Activated CD4-positive, alpha-beta T cell treated with anti-CD3 and anti-CD28 coated beads, Interleukin-2, amount 10 ng/mL, durations not matched to agents 7 days and 5 days (primary cell): ENCODE data around the gene MYOT. TPM values are rescaled to one million over a fixed set of nuclear protein-coding genes. Genes with fewer than 3 reads are reported as not detected.
A peak's percentile ranks its signal among the peaks of the same experiment; 100 is the strongest.
"Not testable (repeated sequence)": the region's sequence is repeated elsewhere in the genome, so short reads cannot be mapped to it uniquely, and the experiment has no call there.

Experiments
- CTCF ChIA-PET: fragments of 350-600 bp; sonication (Branson Sonifier 250); formaldehyde crosslinking; loops from one replicate; lab custom pipeline; 2021; ENCODE audit warnings: antibody characterized with exemption; lab: Charles Lee
- POLR2A ChIA-PET: fragments of 350-600 bp; sonication (Branson Sonifier 250); formaldehyde crosslinking; loops from one replicate; lab custom pipeline; 2021; ENCODE audit warnings: antibody characterized with exemption; lab: Charles Lee
- DNase-seq: peaks from one replicate; pipeline ENCODE4 v3.0.0-alpha.2; 2020
- H3K27ac Mint-ChIP-seq: one replicate; pipeline ENCODE4 v1.8.0; 2021; ENCODE audit warnings: mild to moderate bottlenecking, moderate library complexity, mixed read lengths
- H3K27me3 Mint-ChIP-seq: one replicate; pipeline ENCODE4 v1.8.0; 2021; ENCODE audit warnings: mixed read lengths
- H3K36me3 Mint-ChIP-seq: one replicate; pipeline ENCODE4 v1.8.0; 2021; ENCODE audit warnings: low read depth, mixed read lengths
- H3K4me1 Mint-ChIP-seq: one replicate; pipeline ENCODE4 v1.8.0; 2021; ENCODE audit warnings: mixed read lengths
- H3K4me3 Mint-ChIP-seq: one replicate; pipeline ENCODE4 v1.8.0; 2021; ENCODE audit warnings: mild to moderate bottlenecking, moderate library complexity, mixed read lengths
- H3K9me3 Mint-ChIP-seq: one replicate; pipeline ENCODE4 v1.8.0; 2021; ENCODE audit warnings: mixed read lengths
- total RNA-seq, 2 experiments: library from RNA; stranded (reverse); gene quantifications; one replicate each; pipeline ENCODE4 v1.2.3, GENCODE V29; 2021

Gene MYOT
- total RNA-seq, 2 experiments from 2014 or later: not detected

GRCh38 chr5:137858954-137859353 is 8.7 kb upstream of the MYOT start:
- Mint-ChIP-seq H3K27me3 (no peaks in the 10 kb centered on the region), H3K4me3 (no peak overlapping the region), H3K4me1 (peaks cover 20% of the 10 kb centered on the region), H3K9me3 (no peaks in the 10 kb centered on the region), H3K36me3 (no peaks in the 10 kb centered on the region), H3K27ac (no peak overlapping the region)
- ChIA-PET POLR2A (no interaction called here), CTCF (no interaction called here)
- DNase-seq: no peak

GRCh38 chr5:137862251-137862650 is 5.4 kb upstream of the MYOT start:
- no peak overlapping the region for H3K4me3 Mint-ChIP-seq
- peaks cover 3% of the 10 kb centered on the region for H3K27me3 Mint-ChIP-seq
- CTCF ChIA-PET: no interaction called here
- no peak for DNase-seq
- no peak overlapping the region for H3K27ac Mint-ChIP-seq
- peaks cover 19% of the 10 kb centered on the region for H3K4me1 Mint-ChIP-seq
- no peaks in the 10 kb centered on the region for H3K9me3 Mint-ChIP-seq
- no peaks in the 10 kb centered on the region for H3K36me3 Mint-ChIP-seq
- POLR2A ChIA-PET: no interaction called here

GRCh38 chr5:137863653-137864052 is 4.0 kb upstream of the MYOT start:
- H3K9me3 Mint-ChIP-seq, H3K36me3 Mint-ChIP-seq, H3K4me1 Mint-ChIP-seq, POLR2A ChIA-PET, H3K4me3 Mint-ChIP-seq, CTCF ChIA-PET, H3K27me3 Mint-ChIP-seq, DNase-seq, H3K27ac Mint-ChIP-seq: not testable (repeated sequence)

GRCh38 chr5:137866541-137867388 is 895 bp upstream of the MYOT start:
- peaks cover 10% of the 10 kb centered on the region for H3K4me1 Mint-ChIP-seq
- POLR2A ChIA-PET: no interaction called here
- no peaks in the 10 kb centered on the region for H3K9me3 Mint-ChIP-seq

GRCh38 chr5:137870647-137871339 is 3.1 kb downstream of the MYOT start:
- H3K4me3 Mint-ChIP-seq: no peak overlapping the region
- ChIA-PET POLR2A (no interaction called here), CTCF (no interaction called here)
- H3K36me3 Mint-ChIP-seq: no peaks in the 10 kb centered on the region
- H3K4me1 Mint-ChIP-seq: peaks cover 6% of the 10 kb centered on the region
- H3K27ac Mint-ChIP-seq: no peak overlapping the region
- DNase-seq: no peak
- no peaks in the 10 kb centered on the region for H3K9me3 Mint-ChIP-seq
- peaks cover 7% of the 10 kb centered on the region for H3K27me3 Mint-ChIP-seq

More at GRCh38 chr5:137866541-137867388, 895 bp upstream of the MYOT start:
- Mint-ChIP-seq H3K27me3 (peaks cover 3% of the 10 kb centered on the region), H3K4me3 (no peak overlapping the region), H3K27ac (no peak overlapping the region), H3K36me3 (no peaks in the 10 kb centered on the region)
- CTCF ChIA-PET: no interaction called here
- DNase-seq: no peak

GRCh38 chr5:137871571-137871970 is 3.9 kb downstream of the MYOT start:
- Mint-ChIP-seq H3K27ac (no peak overlapping the region), H3K27me3 (peaks cover 7% of the 10 kb centered on the region), H3K9me3 (no peaks in the 10 kb centered on the region), H3K4me3 (no peak overlapping the region), H3K4me1 (peaks cover 6% of the 10 kb centered on the region), H3K36me3 (no peaks in the 10 kb centered on the region)
- CTCF ChIA-PET: no interaction called here
- no peak for DNase-seq
- POLR2A ChIA-PET: no interaction called here

- H3K27ac Mint-ChIP-seq: no peak overlapping the region
- POLR2A ChIA-PET: no interaction called here
- H3K4me1 Mint-ChIP-seq: peaks cover 6% of the 10 kb centered on the region
- no peaks in the 10 kb centered on the region for H3K36me3 Mint-ChIP-seq
- H3K4me3 Mint-ChIP-seq: no peak overlapping the region
- H3K27me3 Mint-ChIP-seq: peaks cover 7% of the 10 kb centered on the region
- no peak for DNase-seq
- H3K9me3 Mint-ChIP-seq: no peaks in the 10 kb centered on the region
- CTCF ChIA-PET: no interaction called here
These were observed 4.8 kb downstream of the MYOT start for GRCh38 chr5:137872466-137872865.

GRCh38 chr5:137876101-137876500 is 8.4 kb downstream of the MYOT start:
- POLR2A ChIA-PET: no interaction called here
- Mint-ChIP-seq H3K36me3 (no peaks in the 10 kb centered on the region), H3K4me1 (no peaks in the 10 kb centered on the region), H3K9me3 (no peaks in the 10 kb centered on the region), H3K4me3 (no peak overlapping the region), H3K27me3 (peaks cover 7% of the 10 kb centered on the region), H3K27ac (no peak overlapping the region)
- DNase-seq: no peak
- CTCF ChIA-PET: interaction anchor here (0.6 to 1.1 kb wide), 3 partner anchors 22 to 1346 kb away, joined by 3 to 4 read pairs (median 4); no protein-coding TSS in a partner anchor

- H3K27ac Mint-ChIP-seq: no peak overlapping the region
- no peaks in the 10 kb centered on the region for H3K27me3 Mint-ChIP-seq
- H3K9me3 Mint-ChIP-seq: no peaks in the 10 kb centered on the region
- no peaks in the 10 kb centered on the region for H3K36me3 Mint-ChIP-seq
- POLR2A ChIA-PET: no interaction called here
- CTCF ChIA-PET: interaction anchor here (0.5 kb wide), 1 partner anchor 138 kb away, joined by 4 read pairs; no protein-coding TSS in a partner anchor
- H3K4me3 Mint-ChIP-seq: no peak overlapping the region
- DNase-seq: no peak
- no peaks in the 10 kb centered on the region for H3K4me1 Mint-ChIP-seq
These were observed 12.7 kb downstream of the MYOT start for GRCh38 chr5:137880313-137880712.

GRCh38 chr5:137887831-137888230 is 20.2 kb downstream of the MYOT start:
- Mint-ChIP-seq H3K36me3 (peaks cover 3% of the 10 kb centered on the region), H3K4me1 (peaks cover 24% of the 10 kb centered on the region), H3K27ac (peak overlapping the region; percentile 39), H3K27me3 (no peaks in the 10 kb centered on the region), H3K9me3 (no peaks in the 10 kb centered on the region), H3K4me3 (peak overlapping the region; percentile 22)
- no peak for DNase-seq
- CTCF ChIA-PET: no interaction called here
- POLR2A ChIA-PET: interaction anchor here (0.6 kb wide), 1 partner anchor 22 kb away, joined by 3 read pairs; no protein-coding TSS in a partner anchor

GRCh38 chr5:137888466-137888862 is 20.8 kb downstream of the MYOT start:
- ChIA-PET CTCF (interaction anchor here (0.6 to 1.7 kb wide), 6 partner anchors 10 to 360 kb away, joined by 3 to 5 read pairs (median 4); no protein-coding TSS in a partner anchor), POLR2A (interaction anchor here (0.7 kb wide), 1 partner anchor 23 kb away, joined by 3 read pairs; no protein-coding TSS in a partner anchor)
- no peaks in the 10 kb centered on the region for H3K9me3 Mint-ChIP-seq
- peak overlapping the region; percentile 95 for H3K27ac Mint-ChIP-seq
- H3K4me1 Mint-ChIP-seq: peaks cover 24% of the 10 kb centered on the region
- H3K4me3 Mint-ChIP-seq: peak overlapping the region; percentile 81
- H3K36me3 Mint-ChIP-seq: peaks cover 3% of the 10 kb centered on the region
- peaks cover 2% of the 10 kb centered on the region for H3K27me3 Mint-ChIP-seq
- no peak for DNase-seq

GRCh38 chr5:137888863-137889759 is 21.5 kb downstream of the MYOT start, which contains the start of gene PKD2L2:
PKD2L2 (plus strand) TSS chr5:137889457; CDS start chr5:137889492, 35 bp downstream.
- CTCF ChIA-PET: interaction anchor here (0.6 to 1.7 kb wide), 7 partner anchors 9 to 360 kb away, joined by 3 to 5 read pairs (median 4); no protein-coding TSS in a partner anchor
- peaks cover 5% of the 10 kb centered on the region for H3K27me3 Mint-ChIP-seq

More at GRCh38 chr5:137888863-137889759, 21.5 kb downstream of the MYOT start, which contains the start of gene PKD2L2:
- Mint-ChIP-seq H3K27ac (peak within 1 kb of the TSS; percentile 95), H3K4me3 (peak within 1 kb of the TSS; percentile 81), H3K36me3 (peaks cover 3% of the 10 kb centered on the region), H3K4me1 (peaks cover 24% of the 10 kb centered on the region), H3K9me3 (no peaks in the 10 kb centered on the region)
- POLR2A ChIA-PET: interaction anchor here (0.7 kb wide), 1 partner anchor 23 kb away, joined by 3 read pairs; no protein-coding TSS in a partner anchor
- peak; percentile 82 for DNase-seq
